GM18499 (cell line): ENCODE measurements around the gene CACNB4.

Experiments used
- ATAC-seq: cut with Tn5 transposase; IDR thresholded peaks from one replicate; pipeline ENCODE4 v1.9.1; 2021; ENCODE audit warnings: moderate number of reproducible peaks; ENCODE audit not compliant: insufficient read depth, unreplicated experiment

Gene CACNB4

DNA sequence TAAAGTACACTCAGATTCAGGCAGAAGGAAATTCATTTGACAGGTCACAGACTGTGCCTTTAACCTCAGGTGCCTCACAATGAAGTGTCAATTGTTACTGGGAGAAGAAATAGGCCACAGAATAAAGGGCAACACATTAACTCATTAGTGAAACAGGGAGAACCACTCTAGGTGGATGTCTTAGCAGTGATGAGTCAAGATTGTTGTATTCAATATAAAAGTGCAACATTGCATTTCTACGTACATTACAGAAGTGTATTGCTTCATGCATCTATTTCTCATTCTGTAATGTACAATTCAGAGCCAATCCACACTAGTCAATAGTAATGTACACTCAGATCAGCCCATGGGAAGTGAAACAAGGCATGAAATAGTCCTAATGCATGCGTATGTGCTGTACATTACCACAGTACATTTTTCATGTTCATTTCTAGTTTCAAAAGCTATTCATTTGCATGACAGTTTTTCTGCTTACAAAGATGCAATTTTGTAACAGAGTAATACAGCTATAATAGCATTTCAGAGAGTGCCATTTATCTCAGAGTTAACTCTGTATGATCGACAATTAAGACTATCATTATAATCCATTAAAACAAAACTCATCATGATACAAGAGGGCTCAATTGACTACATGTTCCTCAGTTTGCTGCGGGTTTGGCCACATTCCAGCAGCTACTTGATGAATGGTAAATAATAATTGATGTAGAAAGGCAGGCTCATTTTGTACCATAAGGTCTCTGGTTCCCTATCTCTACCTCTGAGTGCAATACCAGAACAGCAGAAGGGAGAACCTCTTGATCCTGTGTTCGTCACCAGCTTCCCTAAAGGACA, 258.4 kb downstream of the CACNB4 start:
- peak; percentile 98 for ATAC-seq

DNA sequence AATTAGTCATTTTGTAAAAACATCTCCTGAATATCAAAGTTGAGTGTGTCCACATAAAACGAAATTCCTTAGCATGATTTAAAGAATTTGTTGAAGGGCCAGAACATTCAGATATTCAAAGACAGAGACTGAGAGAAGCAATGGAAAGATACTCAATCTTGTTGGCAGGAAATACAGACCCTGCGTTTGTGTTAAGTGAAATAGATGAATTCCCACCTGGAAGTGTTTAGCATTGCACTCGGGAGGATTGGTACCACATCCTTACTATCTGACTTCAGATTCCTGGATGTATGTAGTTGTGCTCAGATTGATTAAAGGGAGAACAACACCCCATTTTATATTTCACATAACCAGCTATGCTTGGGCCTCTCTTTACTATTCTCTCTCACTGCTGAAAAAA, 260.9 kb downstream of the CACNB4 start:
- ATAC-seq = no peak

- ATAC-seq = peak; percentile 73
Measured at GRCh38 chr2:151833984-151834383, 264.9 kb downstream of the CACNB4 start.

- ATAC-seq = no peak
Measured at GRCh38 chr2:151830961-151831360, 267.9 kb downstream of the CACNB4 start.

DNA sequence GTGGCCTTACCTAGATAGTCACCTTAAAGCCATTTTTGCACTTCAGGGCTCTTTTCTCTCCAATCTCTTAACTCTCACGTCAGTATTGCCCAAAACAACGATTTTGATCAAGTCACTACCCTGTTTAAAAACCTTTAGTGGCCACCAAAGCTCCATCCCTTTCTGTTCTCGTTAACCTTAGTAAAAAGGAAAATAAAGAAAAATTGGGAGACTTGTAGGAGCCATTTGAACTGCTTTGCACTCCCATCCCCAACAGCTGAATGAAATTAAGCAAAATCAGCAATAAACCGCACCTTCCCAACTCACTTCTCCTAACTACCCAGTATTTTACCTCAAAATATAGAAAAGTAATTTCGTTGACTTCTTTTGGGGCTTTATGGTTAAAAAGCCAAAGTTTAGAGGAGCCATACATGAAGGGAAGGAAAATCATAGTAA, 269.9 kb downstream of the CACNB4 start:
- no peak for ATAC-seq

DNA sequence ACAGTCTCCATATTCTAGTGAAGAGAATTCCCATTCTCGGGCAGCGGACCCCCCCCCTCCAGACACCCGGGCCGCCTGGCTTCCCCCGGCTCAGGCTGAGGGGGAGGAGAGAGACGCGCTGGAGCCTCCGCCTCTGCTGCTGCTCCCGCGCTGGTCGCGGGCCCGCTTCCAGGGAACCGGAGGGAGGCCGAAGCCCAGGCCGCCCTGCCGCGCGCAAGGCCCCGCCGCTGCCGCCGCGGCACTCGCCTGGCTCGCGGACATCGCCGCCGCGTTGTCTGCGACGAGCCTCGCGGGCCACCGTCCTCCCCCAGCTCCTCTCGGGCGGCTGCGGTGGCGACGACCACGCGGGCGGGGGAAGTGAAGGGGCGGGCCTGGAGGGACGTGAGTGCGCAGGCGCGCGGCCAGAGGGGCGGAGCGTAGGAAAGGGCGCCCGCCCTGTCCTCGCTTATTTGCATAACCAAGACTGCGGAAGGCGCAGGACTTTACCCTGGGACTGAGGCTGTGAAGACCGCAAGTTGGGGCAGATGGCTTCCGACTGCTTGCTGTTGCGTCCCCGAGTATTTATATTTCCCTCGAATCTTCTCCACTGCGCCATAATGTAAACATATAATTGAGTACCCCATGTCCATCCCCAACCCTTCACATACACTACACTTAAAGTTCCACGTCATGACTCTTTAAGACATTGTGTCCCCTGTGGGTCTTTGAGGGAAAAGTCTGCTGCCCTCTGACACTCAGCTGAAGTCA, 270.5 kb downstream of the CACNB4 start, which contains the start of gene ARL5A:
TSS of gene ARL5A (minus strand) at position 279 of the 747 bp plus-strand sequence. CDS start at position 34, 245 bp downstream.
- peak; percentile 95 for ATAC-seq

DNA sequence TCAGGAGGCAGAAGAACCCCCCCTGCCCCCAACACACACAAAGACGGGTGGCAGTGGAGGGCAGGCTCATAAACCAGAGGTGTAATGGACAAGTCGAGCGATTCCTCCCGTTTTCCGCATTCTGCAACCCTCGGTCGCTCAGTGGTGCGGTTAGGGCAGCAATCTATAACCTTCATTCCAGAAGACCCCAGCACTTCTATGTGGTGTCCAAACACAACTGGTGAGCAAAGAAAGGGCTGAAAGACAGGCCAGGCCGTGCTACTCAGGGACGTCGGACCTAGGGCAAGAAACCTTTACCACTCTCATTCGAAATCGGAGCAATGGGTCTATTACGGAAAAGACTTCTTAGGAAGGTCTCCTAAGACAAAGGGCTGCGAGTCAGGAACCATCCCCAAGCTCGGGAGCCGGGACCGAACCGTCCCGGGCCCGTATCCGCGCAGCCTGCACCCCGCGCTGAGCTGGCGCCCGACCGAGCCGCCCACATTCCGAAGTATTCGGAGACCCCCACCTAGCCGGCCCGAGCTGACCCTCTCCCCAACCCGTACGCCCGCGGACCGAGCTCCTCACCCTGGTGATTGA, 271.2 kb downstream of the CACNB4 start:
- ATAC-seq = peak; percentile 3

GRCh38 chr2:151826737-151827157, 272.1 kb downstream of the CACNB4 start:
- ATAC-seq = no peak

DNA sequence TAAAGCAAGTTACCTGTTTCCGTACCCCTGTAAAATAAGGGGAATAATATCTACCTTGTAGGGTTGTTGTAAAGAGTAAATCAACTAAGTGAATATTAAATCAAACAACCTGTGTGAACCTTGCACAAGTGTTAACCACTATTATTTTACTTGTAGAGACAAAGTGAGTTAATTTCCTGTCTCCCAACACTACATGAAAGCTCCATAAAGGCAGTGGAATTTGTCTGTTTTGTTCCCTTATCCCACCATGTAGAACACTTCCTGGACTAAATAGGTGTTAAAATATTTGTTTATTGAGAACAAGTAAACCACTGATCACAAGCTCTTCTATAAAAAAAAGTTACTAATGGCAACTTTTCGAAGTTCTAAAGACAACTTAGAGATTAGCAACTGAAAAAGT, 274.0 kb downstream of the CACNB4 start:
- ATAC-seq = no peak

DNA sequence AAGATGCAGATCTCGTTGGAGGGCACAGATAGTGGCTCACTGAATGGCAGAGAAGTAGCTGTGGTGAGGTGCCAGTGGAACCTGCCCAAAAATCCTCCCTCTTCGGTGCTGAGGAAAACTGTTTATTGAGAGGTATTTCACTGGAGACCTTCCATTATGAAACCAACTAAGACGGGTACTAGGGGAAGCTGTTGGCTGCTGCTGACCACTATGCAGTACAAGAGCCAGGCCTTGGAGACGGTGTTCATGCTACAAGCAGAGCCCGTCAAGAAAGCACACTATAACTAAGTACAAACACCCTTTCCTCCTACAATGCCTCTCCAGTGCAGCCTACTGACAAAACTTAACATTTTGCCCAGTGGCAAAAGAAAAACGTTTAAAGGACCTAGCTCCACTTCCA, 275.2 kb downstream of the CACNB4 start:
- no peak for ATAC-seq

GRCh38 chr2:151819920-151820319, 278.9 kb downstream of the CACNB4 start:
- ATAC-seq = no peak

GRCh38 chr2:151817929-151818328, 280.9 kb downstream of the CACNB4 start:
- ATAC-seq = no peak

DNA sequence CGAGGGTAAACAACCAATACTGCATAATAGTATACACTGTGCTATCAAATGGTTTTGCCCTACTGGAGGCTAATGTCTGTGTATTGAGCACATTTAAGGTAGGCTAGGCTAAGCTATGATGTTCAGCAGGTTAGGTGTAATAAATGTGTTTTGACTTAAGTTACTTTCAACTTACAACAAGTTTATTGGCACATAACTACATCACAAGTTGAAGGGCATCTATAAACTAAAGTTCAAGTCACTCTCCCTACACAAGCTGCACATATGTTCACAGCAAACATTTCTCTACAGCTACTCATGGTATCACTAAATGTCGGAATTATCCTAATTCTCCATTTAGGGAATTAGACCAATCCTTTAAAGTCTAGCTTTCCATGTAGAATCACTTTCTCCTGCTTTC, 282.0 kb downstream of the CACNB4 start:
- ATAC-seq = no peak

DNA sequence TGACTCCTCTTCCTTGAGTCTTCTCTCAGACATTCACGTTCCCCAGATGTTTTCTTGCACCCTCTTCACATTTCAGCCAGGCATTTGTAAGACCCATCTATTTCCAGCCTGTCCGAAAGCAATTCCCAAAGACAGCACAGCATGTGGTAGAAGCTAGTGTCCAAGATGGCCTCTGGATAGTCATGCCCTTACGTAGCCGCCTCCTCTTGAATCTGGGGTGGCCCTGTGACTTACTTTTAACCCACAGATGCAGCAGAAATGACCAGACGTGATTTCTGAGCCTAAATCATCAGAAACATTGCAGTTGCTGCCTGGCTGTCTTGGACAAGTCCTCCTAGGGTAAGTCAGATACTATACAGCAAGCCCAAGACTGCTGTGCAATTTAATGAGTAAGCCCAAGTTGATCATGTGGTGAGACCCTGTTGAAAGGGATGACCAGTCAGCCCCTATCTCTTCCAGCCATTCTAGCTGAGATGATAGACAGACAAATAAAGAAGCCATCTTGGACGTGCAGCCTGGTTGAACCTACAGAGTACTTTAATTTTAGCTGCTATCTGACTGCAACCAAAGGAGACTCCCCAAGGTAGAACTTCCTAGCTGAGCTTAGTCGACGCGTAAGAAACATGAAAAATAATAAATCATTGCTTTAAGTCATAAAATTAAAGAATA, 282.9 kb downstream of the CACNB4 start:
- no peak for ATAC-seq

GRCh38 chr2:151810489-151810888, 288.4 kb downstream of the CACNB4 start:
- no peak for ATAC-seq

- ATAC-seq = no peak
Measured at GRCh38 chr2:151809073-151809383, 289.8 kb downstream of the CACNB4 start.

DNA sequence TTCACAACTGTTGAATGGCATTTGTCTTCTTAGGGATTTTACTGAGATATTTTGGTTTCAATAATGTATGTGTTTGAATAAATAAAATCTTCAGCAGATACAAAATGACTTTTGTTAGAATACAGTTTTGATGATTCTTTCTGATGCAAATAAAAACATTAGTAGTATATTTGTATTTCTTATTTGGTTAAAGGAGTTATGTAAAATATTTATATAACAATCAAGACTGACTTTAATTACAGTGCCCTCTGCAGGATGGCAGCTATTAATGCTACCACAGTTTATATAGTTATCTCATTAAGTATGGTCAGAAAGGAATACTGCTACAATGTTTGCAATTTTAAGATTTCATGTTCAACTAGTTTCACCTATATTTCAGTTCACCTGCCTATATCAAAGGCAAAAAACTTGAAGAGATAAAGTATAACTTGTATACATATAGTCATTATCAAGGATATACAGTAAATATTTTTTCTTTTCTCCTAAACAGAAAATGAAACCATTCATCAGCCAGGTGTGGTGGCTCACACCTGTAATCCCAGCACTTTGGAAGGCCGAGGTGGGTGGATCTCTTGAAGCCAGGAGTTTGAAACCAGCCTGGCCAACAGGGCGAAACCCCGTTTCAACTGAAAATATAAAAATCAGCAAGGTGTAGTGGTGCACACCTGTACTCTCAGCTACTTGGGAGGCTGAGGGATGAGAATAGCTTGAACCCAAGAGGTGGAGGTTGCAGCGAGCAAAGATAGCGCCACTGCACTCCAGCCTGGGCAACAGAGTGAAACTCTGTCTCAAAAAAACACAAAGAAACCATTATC, 290.4 kb downstream of the CACNB4 start:
- no peak for ATAC-seq

DNA sequence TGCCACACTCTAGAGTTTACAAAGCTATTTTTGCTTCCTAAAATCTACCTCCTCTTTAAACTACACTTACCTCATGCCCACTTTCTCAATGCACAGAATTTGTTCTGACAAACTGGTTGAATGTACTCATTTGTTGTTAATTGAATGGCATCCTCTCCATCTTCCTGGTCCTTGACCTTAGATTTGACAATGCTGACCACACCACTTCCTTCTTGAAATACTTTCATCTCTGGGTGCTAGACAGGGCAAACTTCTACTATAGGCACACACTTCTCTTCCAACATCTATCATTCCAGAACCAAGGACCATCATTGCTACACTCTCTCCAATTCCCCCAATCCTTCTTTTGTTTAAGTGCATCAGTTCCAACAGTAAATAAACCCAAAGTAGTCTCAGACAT, 292.9 kb downstream of the CACNB4 start:
- ATAC-seq = no peak

DNA sequence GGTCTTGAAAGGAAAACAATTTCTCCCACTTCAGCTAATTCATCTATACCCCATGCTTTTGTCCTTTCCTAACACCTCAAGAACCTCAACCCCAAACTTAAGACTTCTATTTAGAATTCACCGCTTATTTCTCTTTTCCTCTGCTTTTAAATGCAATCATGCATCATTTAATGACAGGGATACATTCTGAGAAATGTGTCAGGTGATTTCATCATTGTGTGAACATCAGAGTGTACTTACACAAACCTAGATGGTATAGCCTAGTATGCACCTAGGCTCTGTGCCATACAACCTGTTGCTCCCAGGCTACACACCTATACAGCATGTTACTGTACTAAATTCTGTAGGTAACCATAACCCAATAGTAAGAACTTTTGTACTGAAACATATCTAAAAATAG, 293.5 kb downstream of the CACNB4 start:
- no peak for ATAC-seq

DNA sequence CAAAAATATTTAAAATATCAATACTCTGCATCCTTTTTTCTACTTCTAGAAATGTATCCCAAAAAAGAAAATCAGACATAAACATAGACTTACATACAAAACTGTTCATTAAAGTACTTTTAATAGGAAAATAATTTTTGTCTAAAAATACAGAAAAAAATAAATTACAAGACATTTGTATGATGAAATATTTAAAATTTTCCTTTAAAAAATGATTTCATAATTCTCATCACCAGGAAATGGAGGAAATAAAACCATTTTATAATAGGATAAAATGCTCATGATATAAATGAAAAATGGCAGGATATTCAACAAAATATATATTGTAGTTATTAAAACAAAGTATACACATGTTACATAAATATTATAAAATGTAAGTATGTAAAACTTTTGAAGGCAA, 295.0 kb downstream of the CACNB4 start:
- no peak for ATAC-seq
